ENCODE results near the gene ENPEP. TPM values are rescaled to one million over a fixed set of nuclear protein-coding genes. Genes with fewer than 3 reads are reported as not detected.

The ENPEP gene
- total and polyA plus RNA-seq, 9 of the 15 experiments (the other 6 are each of a cell fraction or from before 2014, with no cell fraction given): 0.01 TPM; not detected in 7

- TF ChIP-seq ZNF75A (CRISPR knock-in tag; IDR thresholded peaks at IDR 0.05): no peak
- no peak for TF ChIP-seq TCF7L2 (IDR thresholded peaks at IDR 0.05; ENCODE audit: low read depth, low read length)
- TF ChIP-seq NFIC (IDR thresholded peaks at IDR 0.05): no peak
- no peak for TF ChIP-seq STAG1 (CRISPR knock-in tag; IDR thresholded peaks at IDR 0.05; ENCODE audit: borderline replicate concordance)
- TF ChIP-seq PRDM10 (IDR thresholded peaks at IDR 0.05; ENCODE audit: partially characterized antibody): no peak
- no peak for TF ChIP-seq CHD1 (IDR thresholded peaks at IDR 0.05; ENCODE audit: low read length)
- TF ChIP-seq ZNF707 (CRISPR knock-in tag; conservative IDR thresholded peaks at IDR 0.05): no peak
- no peak for TF ChIP-seq BRCA1 (IDR thresholded peaks at IDR 0.05)
- no peak for TF ChIP-seq BRCA1 (CRISPR knock-in tag; IDR thresholded peaks at IDR 0.05)
Measured at GRCh38 chr4:110544594-110544993, 68.6 kb downstream of the ENPEP start (continued).

GRCh38 chr4:110550260-110550659 is 74.3 kb downstream of the ENPEP start:
- Histone ChIP-seq H3K9ac (ENCODE audit: insufficient read depth in 1 of 2, low read depth in 2 of 2, low read length in 2 of 2) (no peak overlapping the region), H4K20me1 (replicated peaks; ENCODE audit: control insufficient read depth, insufficient read depth, low read length) (no peaks in the 10 kb centered on the region), H3K9me1 (ENCODE audit: control insufficient read depth, insufficient read depth, low read length) (no peaks in the 10 kb centered on the region), H3K4me3 (no peak overlapping the region), H2AFZ (ENCODE audit: low read depth, low read length) (no peak overlapping the region), H3K27me3 (ENCODE audit: control insufficient read depth in 2 of 2, insufficient read depth in 2 of 2, low read length in 2 of 2) (no peaks in the 10 kb centered on the region), H3K9me3 (replicated peaks; ENCODE audit: control insufficient read depth, insufficient read depth, low read depth, low read length) (no peaks in the 10 kb centered on the region), H3K4me1 (replicated peaks in 1 of 2; ENCODE audit: control insufficient read depth in 2 of 2, insufficient read depth in 2 of 2, low read length in 2 of 2) (no peaks in the 10 kb centered on the region), H3K4me2 (ENCODE audit: insufficient read depth, low read length) (no peak overlapping the region), H3K79me2 (ENCODE audit: control insufficient read depth, insufficient read depth, low read length) (no peaks in the 10 kb centered on the region), H3K27ac (ENCODE audit: extremely low read depth, low read depth, low read length) (no peak overlapping the region), H3K36me3 (ENCODE audit: control insufficient read depth, insufficient read depth, low read length) (no peaks in the 10 kb centered on the region)
- POLR2A ChIA-PET: no interaction called here
- no peak for ATAC-seq
- intact Hi-C loops (cut with micrococcal nuclease) (no loop called here), in situ Hi-C loops (cut with MboI) (no loop called here)
- 0% methylated on average over 1 of the region's 1 CpG for WGBS (ENCODE audit: insufficient coverage, low coverage, missing lambda C conversion rate)
- CTCF ChIA-PET (ENCODE audit: low intra/inter-chr PET ratio): no interaction called here
- DNase-seq (ENCODE audit: extremely low read depth in 1 of 4, low spot score in 3 of 4): no peak
- no peak for FAIRE-seq
- no TSS peak for BruUV-seq (replicated peaks)
- TF ChIP-seq ARID3A (IDR thresholded peaks at IDR 0.05; ENCODE audit: borderline replicate concordance, low read depth, low read length) (no peak), ETV5 (CRISPR knock-in tag; IDR thresholded peaks at IDR 0.05; ENCODE audit: low read depth) (no peak), MAFG (tag; conservative IDR thresholded peaks at IDR 0.05) (no peak), CEBPZ (IDR thresholded peaks at IDR 0.05; ENCODE audit: borderline replicate concordance, low read depth, low read length) (no peak), CBFA2T2 (conservative IDR thresholded peaks at IDR 0.05) (no peak)

All from K562 (cell line).